Activated T-cell treated with anti-CD3 and anti-CD28 coated beads, Interleukin-2, amount 50 U/mL, for 24 hours (primary cell): ENCODE measurements around the gene PCDHB7.
"Not testable (repeated sequence)": the region's sequence is repeated elsewhere in the genome, so short reads cannot be mapped to it uniquely, and the experiment has no call there.

Source experiments
- DNase-seq: peaks from one replicate; pipeline ENCODE4 v3.0.0-alpha.2; 2020
- H3K27ac Mint-ChIP-seq: 2 replicates; pipeline ENCODE4 v1.8.0; 2020; ENCODE audit warnings: mild to moderate bottlenecking, mixed read lengths
- H3K27me3 Mint-ChIP-seq: 2 replicates; pipeline ENCODE4 v1.8.0; 2020; ENCODE audit warnings: mixed read lengths
- H3K36me3 Mint-ChIP-seq: 2 replicates; pipeline ENCODE4 v1.8.0; 2020; ENCODE audit warnings: low read depth, mixed read lengths
- H3K4me1 Mint-ChIP-seq: 2 replicates; pipeline ENCODE4 v1.8.0; 2020; ENCODE audit warnings: low read depth, mixed read lengths
- H3K4me3 Mint-ChIP-seq: 2 replicates; pipeline ENCODE4 v1.8.0; 2020; ENCODE audit warnings: mild to moderate bottlenecking, moderate library complexity, mixed read lengths
- H3K9me3 Mint-ChIP-seq: 2 replicates; pipeline ENCODE4 v1.8.0; 2020; ENCODE audit warnings: mixed read lengths

Gene PCDHB7

GRCh38 chr5:141157901-141158300, 14.5 kb upstream of the PCDHB7 start:
- not testable (repeated sequence) for H3K36me3 Mint-ChIP-seq, DNase-seq, H3K27ac Mint-ChIP-seq, H3K4me3 Mint-ChIP-seq, H3K4me1 Mint-ChIP-seq
- Mint-ChIP-seq H3K9me3 (peaks cover 26% of the 10 kb centered on the region), H3K27me3 (peaks cover 49% of the 10 kb centered on the region)

GRCh38 chr5:141174291-141175104, 2.1 kb downstream of the PCDHB7 start:
- not testable (repeated sequence) for H3K4me3 Mint-ChIP-seq
- H3K9me3 Mint-ChIP-seq, result peaks cover 15% of the 10 kb centered on the region

GRCh38 chr5:141175933-141176332, 3.5 kb downstream of the PCDHB7 start:
- no peak for DNase-seq
- Mint-ChIP-seq H3K4me1 (peaks cover 2% of the 10 kb centered on the region), H3K27me3 (peaks cover 29% of the 10 kb centered on the region), H3K27ac (no peak overlapping the region), H3K36me3 (peaks cover 7% of the 10 kb centered on the region), H3K4me3 (no peak overlapping the region), H3K9me3 (peaks cover 17% of the 10 kb centered on the region)

More at GRCh38 chr5:141174291-141175104, 2.1 kb downstream of the PCDHB7 start:
- H3K36me3 Mint-ChIP-seq, H3K27ac Mint-ChIP-seq, H3K4me1 Mint-ChIP-seq, DNase-seq: not testable (repeated sequence)
- H3K27me3 Mint-ChIP-seq, result peaks cover 27% of the 10 kb centered on the region

- H3K9me3 Mint-ChIP-seq, result peaks cover 18% of the 10 kb centered on the region
- not testable (repeated sequence) for H3K4me1 Mint-ChIP-seq, H3K36me3 Mint-ChIP-seq, DNase-seq, H3K27ac Mint-ChIP-seq, H3K4me3 Mint-ChIP-seq
- peaks cover 40% of the 10 kb centered on the region for H3K27me3 Mint-ChIP-seq
Observed at GRCh38 chr5:141177577-141178191, 5.2 kb downstream of the PCDHB7 start, which contains the start of gene PCDHB8. PCDHB8 (plus strand) TSS chr5:141177790; CDS start chr5:141178035, 245 bp downstream.

- not testable (repeated sequence) for H3K4me3 Mint-ChIP-seq, DNase-seq, H3K4me1 Mint-ChIP-seq, H3K27ac Mint-ChIP-seq, H3K36me3 Mint-ChIP-seq
- peaks cover 18% of the 10 kb centered on the region for H3K9me3 Mint-ChIP-seq
- peaks cover 36% of the 10 kb centered on the region for H3K27me3 Mint-ChIP-seq
Observed at GRCh38 chr5:141179371-141179770, 6.9 kb downstream of the PCDHB7 start.

GRCh38 chr5:141179876-141180275, 7.4 kb downstream of the PCDHB7 start:
- DNase-seq, H3K4me1 Mint-ChIP-seq, H3K36me3 Mint-ChIP-seq, H3K27ac Mint-ChIP-seq, H3K4me3 Mint-ChIP-seq: not testable (repeated sequence)
- H3K9me3 Mint-ChIP-seq, result peaks cover 20% of the 10 kb centered on the region
- H3K27me3 Mint-ChIP-seq, result peaks cover 41% of the 10 kb centered on the region

- Mint-ChIP-seq H3K4me1 (no peaks in the 10 kb centered on the region), H3K36me3 (peaks cover 6% of the 10 kb centered on the region), H3K27ac (no peak overlapping the region), H3K4me3 (no peak overlapping the region), H3K9me3 (peaks cover 17% of the 10 kb centered on the region), H3K27me3 (peaks cover 45% of the 10 kb centered on the region)
- DNase-seq, result no peak
Observed at GRCh38 chr5:141180313-141180712, 7.9 kb downstream of the PCDHB7 start.

- H3K27me3 Mint-ChIP-seq, result peaks cover 61% of the 10 kb centered on the region
- peaks cover 3% of the 10 kb centered on the region for H3K4me1 Mint-ChIP-seq
- no peak within 1 kb of the TSS for H3K4me3 Mint-ChIP-seq
- peaks cover 17% of the 10 kb centered on the region for H3K9me3 Mint-ChIP-seq
- no peak within 1 kb of the TSS for H3K27ac Mint-ChIP-seq
- H3K36me3 Mint-ChIP-seq, result peaks cover 6% of the 10 kb centered on the region
- DNase-seq, result no peak
Observed at GRCh38 chr5:141182248-141182647, 9.8 kb downstream of the PCDHB7 start, which contains the start of gene PCDHB16. PCDHB16 (plus strand) TSS chr5:141182387; CDS start chr5:141182560, 173 bp downstream.

- not testable (repeated sequence) for H3K27ac Mint-ChIP-seq, DNase-seq, H3K4me1 Mint-ChIP-seq, H3K4me3 Mint-ChIP-seq
- H3K27me3 Mint-ChIP-seq, result peaks cover 76% of the 10 kb centered on the region
- H3K9me3 Mint-ChIP-seq, result peaks cover 24% of the 10 kb centered on the region
- peaks cover 11% of the 10 kb centered on the region for H3K36me3 Mint-ChIP-seq
Observed at GRCh38 chr5:141184117-141184855, 11.8 kb downstream of the PCDHB7 start.

- Mint-ChIP-seq H3K4me3 (no peak within 1 kb of the TSS), H3K4me1 (peaks cover 3% of the 10 kb centered on the region), H3K36me3 (peaks cover 13% of the 10 kb centered on the region), H3K27ac (no peak within 1 kb of the TSS), H3K9me3 (peaks cover 27% of the 10 kb centered on the region), H3K27me3 (peaks cover 83% of the 10 kb centered on the region)
- DNase-seq, result no peak
Observed at GRCh38 chr5:141186897-141187512, 14.6 kb downstream of the PCDHB7 start, which contains the start of gene PCDHB9. PCDHB9 (plus strand) TSS chr5:141187161; CDS start chr5:141187319, 158 bp downstream.

- H3K27ac Mint-ChIP-seq, H3K4me3 Mint-ChIP-seq, DNase-seq, H3K4me1 Mint-ChIP-seq: not testable (repeated sequence)
- Mint-ChIP-seq H3K36me3 (peaks cover 14% of the 10 kb centered on the region), H3K9me3 (peaks cover 29% of the 10 kb centered on the region), H3K27me3 (peaks cover 82% of the 10 kb centered on the region)
Observed at GRCh38 chr5:141188682-141189081, 16.2 kb downstream of the PCDHB7 start.

- H3K9me3 Mint-ChIP-seq, result peaks cover 29% of the 10 kb centered on the region
- not testable (repeated sequence) for H3K27ac Mint-ChIP-seq, H3K4me3 Mint-ChIP-seq, DNase-seq, H3K4me1 Mint-ChIP-seq
- H3K36me3 Mint-ChIP-seq, result peaks cover 14% of the 10 kb centered on the region
- peaks cover 82% of the 10 kb centered on the region for H3K27me3 Mint-ChIP-seq
Observed at GRCh38 chr5:141189131-141189530, 16.7 kb downstream of the PCDHB7 start.

- Mint-ChIP-seq H3K4me1 (no peaks in the 10 kb centered on the region), H3K4me3 (no peak within 1 kb of the TSS), H3K27ac (no peak within 1 kb of the TSS), H3K9me3 (peaks cover 40% of the 10 kb centered on the region), H3K27me3 (peaks cover 67% of the 10 kb centered on the region), H3K36me3 (peaks cover 14% of the 10 kb centered on the region)
- no peak for DNase-seq
Observed at GRCh38 chr5:141192110-141192725, 19.8 kb downstream of the PCDHB7 start, which contains the start of gene PCDHB10. PCDHB10 (plus strand) TSS chr5:141192353; CDS start chr5:141192553, 200 bp downstream.
